OCI-LY3 (cell line): ENCODE data around the gene DUSP2.

Experiments
- H2AFZ ChIP-seq: fragments of 200-600, 300-600 bp; shearing (Covaris generic); 2 replicates; pipeline ENCODE4 v1.6.0; 2014; ENCODE audit warnings: antibody characterized with exemption, low read depth, low read length
- H3K27ac ChIP-seq: fragments of 200-600, 300-600 bp; sonication (generic); 2 replicates; pipeline ENCODE4 v1.5.1; 2014; ENCODE audit warnings: mild to moderate bottlenecking, low read length, moderate library complexity, mixed read lengths
- H3K27me3 ChIP-seq: fragments of 200-600, 300-600 bp; sonication (generic); 2 replicates; pipeline ENCODE4 v1.6.1; 2014; ENCODE audit warnings: low read depth, low read length, mixed read lengths
- H3K36me3 ChIP-seq: fragments of 200-600, 300-600 bp; sonication (generic); replicated peaks from 2 replicates; pipeline ENCODE3; 2014; ENCODE audit warnings: low read depth, low read length, mixed read lengths
- H3K4me1 ChIP-seq: fragments of 300-600, 200-600 bp; sonication (generic); 2 replicates; pipeline ENCODE4 v1.6.1; 2014; ENCODE audit warnings: low read length, mixed read lengths
- H3K4me2 ChIP-seq: fragments of 200-600, 300-600 bp; sonication (generic); 2 replicates; pipeline ENCODE4 v1.6.1; 2014; ENCODE audit warnings: low read length, mixed read lengths
- H3K4me3 ChIP-seq: fragments of 300-600, 200-600 bp; sonication (generic); 2 replicates; pipeline ENCODE4 v1.5.1; 2014; ENCODE audit warnings: antibody characterized with exemption, mild to moderate bottlenecking, low read length, moderate library complexity
- H3K79me2 ChIP-seq: fragments of 300-600, 200-600 bp; shearing (Covaris generic); 2 replicates; pipeline ENCODE4 v1.6.1; 2014; ENCODE audit warnings: mild to moderate bottlenecking, low read length, mixed read lengths
- H3K9ac ChIP-seq: fragments of 300-600, 200-600 bp; shearing (Covaris generic); 2 replicates; pipeline ENCODE4 v1.6.0; 2014; ENCODE audit warnings: mild to moderate bottlenecking, low read length, moderate library complexity
- H3K9me3 ChIP-seq: fragments of 200-600, 300-600 bp; shearing (Covaris generic); 2 replicates; pipeline ENCODE4 v1.6.1; 2014; ENCODE audit warnings: low read length, mixed read lengths; ENCODE audit not compliant: insufficient read depth
- H4K20me1 ChIP-seq: fragments of 200-600, 300-600 bp; sonication (generic); 2 replicates; pipeline ENCODE4 v1.6.1; 2016; ENCODE audit warnings: low read length, mixed read lengths; ENCODE audit not compliant: insufficient read depth
- CTCF ChIP-seq: fragments of 200-600, 300-600 bp; sonication (generic); IDR thresholded peaks from 2 replicates; pipeline ENCODE4 v1.5.1; 2014; ENCODE audit warnings: antibody characterized with exemption, low read length, low read depth
- EZH2phosphoT487 ChIP-seq: fragments of 200-600 bp; shearing (Covaris generic); IDR thresholded peaks from 2 replicates; pipeline ENCODE4 v1.6.1; 2018; ENCODE audit warnings: antibody characterized with exemption, mixed run types, low read depth

The DUSP2 gene

GRCh38 chr2:96145036-96145847 lies at the start of gene DUSP2:
DUSP2 (minus strand) TSS chr2:96145440; CDS start chr2:96145354, 86 bp downstream.
- TF ChIP-seq EZH2phosphoT487 (no peak), CTCF (no peak)
- Histone ChIP-seq H2AFZ (no peak within 1 kb of the TSS), H3K79me2 (peaks cover 37% of the 10 kb centered on the region), H3K27me3 (no peaks in the 10 kb centered on the region), H3K4me2 (peak within 1 kb of the TSS; percentile 98), H3K36me3 (peaks cover 35% of the 10 kb centered on the region), H3K4me1 (peaks cover 61% of the 10 kb centered on the region), H3K9me3 (no peaks in the 10 kb centered on the region), H3K9ac (peak within 1 kb of the TSS; percentile 98), H4K20me1 (peaks cover 34% of the 10 kb centered on the region), H3K27ac (peak within 1 kb of the TSS; percentile 98), H3K4me3 (peak within 1 kb of the TSS; percentile 95)

GRCh38 chr2:96191937-96192670 lies 46.9 kb upstream of the DUSP2 start:
- Histone ChIP-seq H3K4me2 (no peak overlapping the region), H3K79me2 (peaks cover 34% of the 10 kb centered on the region), H3K9me3 (no peaks in the 10 kb centered on the region), H3K36me3 (peaks cover 51% of the 10 kb centered on the region), H2AFZ (no peak overlapping the region), H4K20me1 (peaks cover 11% of the 10 kb centered on the region), H3K4me3 (no peak overlapping the region), H3K4me1 (no peaks in the 10 kb centered on the region), H3K9ac (no peak overlapping the region), H3K27me3 (no peaks in the 10 kb centered on the region), H3K27ac (no peak overlapping the region)
- no peak for TF ChIP-seq CTCF
- TF ChIP-seq EZH2phosphoT487, result no peak

- Histone ChIP-seq H3K79me2 (peaks cover 4% of the 10 kb centered on the region), H3K27me3 (no peaks in the 10 kb centered on the region), H3K9me3 (no peaks in the 10 kb centered on the region), H4K20me1 (no peaks in the 10 kb centered on the region), H3K36me3 (peaks cover 64% of the 10 kb centered on the region), H2AFZ (no peak overlapping the region), H3K4me3 (no peak overlapping the region), H3K9ac (no peak overlapping the region), H3K27ac (no peak overlapping the region), H3K4me2 (no peak overlapping the region), H3K4me1 (no peaks in the 10 kb centered on the region)
- no peak for TF ChIP-seq CTCF
- TF ChIP-seq EZH2phosphoT487, result no peak
These were observed 43.7 kb upstream of the DUSP2 start for GRCh38 chr2:96188821-96189526.

- no peaks in the 10 kb centered on the region for H3K79me2 ChIP-seq
- H3K27me3 ChIP-seq, result no peaks in the 10 kb centered on the region
- H4K20me1 ChIP-seq, result no peaks in the 10 kb centered on the region
- no peak overlapping the region for H3K4me2 ChIP-seq
- no peak overlapping the region for H3K27ac ChIP-seq
- H3K4me3 ChIP-seq, result no peak overlapping the region
- no peak overlapping the region for H2AFZ ChIP-seq
- H3K9me3 ChIP-seq, result no peaks in the 10 kb centered on the region
- no peaks in the 10 kb centered on the region for H3K4me1 ChIP-seq
- TF ChIP-seq EZH2phosphoT487 (no peak), CTCF (no peak)
- no peak overlapping the region for H3K9ac ChIP-seq
- peaks cover 41% of the 10 kb centered on the region for H3K36me3 ChIP-seq
These were observed 41.3 kb upstream of the DUSP2 start for GRCh38 chr2:96186562-96186961.
